Suprapubic skin (tissue), 4 donors: ENCODE measurements around the gene PLXNB1. TPM values are rescaled to one million over a fixed set of nuclear protein-coding genes. Genes with fewer than 3 reads are reported as not detected.

ENCODE experiments used
- DNase-seq, 2 donors: peaks; one replicate each; pipeline ENCODE4 v3.0.0-alpha.2; 2019; ENCODE audit warnings: low spot score in 2 of 2
- H3K27ac ChIP-seq: fragments of 200-600 bp; sonication (generic); one replicate; pipeline ENCODE4 v1.5.1; 2019
- H3K27me3 ChIP-seq: fragments of 200-600 bp; sonication (generic); one replicate; pipeline ENCODE4 v1.5.1; 2019
- H3K36me3 ChIP-seq: fragments of 200-600 bp; sonication (generic); one replicate; pipeline ENCODE4 v1.5.1; 2019
- H3K4me1 ChIP-seq: fragments of 200-600 bp; sonication (generic); one replicate; pipeline ENCODE4 v1.5.1; 2019
- H3K4me3 ChIP-seq: fragments of 200-600 bp; sonication (generic); one replicate; pipeline ENCODE4 v1.5.1; 2019; ENCODE audit warnings: mild to moderate bottlenecking
- H3K9me3 ChIP-seq: fragments of 200-600 bp; sonication (generic); one replicate; pipeline ENCODE4 v1.5.1; 2019
- EP300 ChIP-seq: sonication (generic); formaldehyde crosslinking; IDR thresholded peaks from one replicate; pipeline ENCODE4 v1.6.1; 2017; ENCODE audit warnings: antibody characterized with exemption
- POLR2A ChIP-seq, 2 donors: fragments of 450-650 bp; IDR thresholded peaks; one replicate each; pipeline ENCODE4 v1.6.1; 2017; ENCODE audit warnings: antibody characterized with exemption in 2 of 2, mild to moderate bottlenecking in 2 of 2, moderate library complexity in 2 of 2
- POLR2AphosphoS5 ChIP-seq, 3 donors: sonication (generic); formaldehyde crosslinking; IDR thresholded peaks; one replicate each; pipeline ENCODE4 v1.6.1; 2017; ENCODE audit warnings: antibody characterized with exemption in 3 of 3
- WGBS: methylation state at CpG from one replicate; pipeline ENCODE4 v1.1.5; 2018; 5-methylcytosine and 5-hydroxymethylcytosine counted together
- total RNA-seq, 4 donors: library from RNA; depleted of rRNA; stranded (reverse); fragments of >200 nt; gene quantifications; one replicate each; pipeline ENCODE4 v1.1.0, GENCODE V29; 2016
- TF ChIP-seq, protein P1 (sequence below), 2 donors: fragments of 200-600 bp in 1 of 2; fragments of 450-650 bp in 1 of 2; sonication (generic) in 1 of 2; IDR thresholded peaks; one replicate each; pipeline ENCODE4 v1.5.1; 2016 to 2019; ENCODE audit warnings: antibody characterized with exemption in 2 of 2, mild to moderate bottlenecking in 1 of 2, moderate library complexity in 1 of 2

The PLXNB1 gene
- total RNA-seq, 4 donors from 2014 or later: 188 to 384 (median 220) TPM

DNA sequence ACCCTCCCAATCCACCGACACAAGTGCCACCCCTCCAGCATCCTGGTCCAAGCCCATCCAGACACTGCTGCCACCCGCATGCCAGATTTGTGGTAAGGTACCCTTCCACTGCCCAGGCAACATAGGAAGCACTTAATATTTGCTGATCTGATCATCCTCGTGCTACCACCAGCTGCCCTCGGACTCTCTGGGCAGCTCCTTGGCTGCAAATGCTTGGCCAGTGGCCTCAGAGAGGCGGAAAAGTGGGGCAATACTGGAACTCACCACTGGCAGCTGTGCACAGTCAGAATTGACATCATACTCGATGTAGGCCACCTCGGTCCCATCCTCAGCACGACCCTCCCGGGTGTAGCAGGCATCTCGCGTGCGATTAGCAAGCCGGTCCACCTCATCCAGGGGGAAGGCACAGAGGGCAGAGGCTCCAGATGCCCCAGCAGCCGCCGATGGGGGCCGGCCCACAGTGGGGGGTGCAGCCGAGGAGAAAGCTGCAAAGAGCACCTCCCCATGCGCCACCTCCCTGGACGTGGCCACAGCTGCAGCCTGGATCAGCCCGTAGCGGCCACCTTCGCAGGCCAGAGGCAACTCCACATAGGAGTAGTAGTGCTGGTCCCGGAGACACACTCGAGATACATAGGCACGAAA lies 6.5 kb downstream of the PLXNB1 start:
- Histone ChIP-seq H3K27me3 (no peaks in the 10 kb centered on the region), H3K4me3 (no peak overlapping the region), H3K9me3 (no peaks in the 10 kb centered on the region), H3K36me3 (peaks cover 52% of the 10 kb centered on the region), H3K4me1 (peaks cover 66% of the 10 kb centered on the region), H3K27ac (no peak overlapping the region)
- WGBS: 88% methylated on average over 10 of the region's 25 CpGs
- TF ChIP-seq, protein P1, sequence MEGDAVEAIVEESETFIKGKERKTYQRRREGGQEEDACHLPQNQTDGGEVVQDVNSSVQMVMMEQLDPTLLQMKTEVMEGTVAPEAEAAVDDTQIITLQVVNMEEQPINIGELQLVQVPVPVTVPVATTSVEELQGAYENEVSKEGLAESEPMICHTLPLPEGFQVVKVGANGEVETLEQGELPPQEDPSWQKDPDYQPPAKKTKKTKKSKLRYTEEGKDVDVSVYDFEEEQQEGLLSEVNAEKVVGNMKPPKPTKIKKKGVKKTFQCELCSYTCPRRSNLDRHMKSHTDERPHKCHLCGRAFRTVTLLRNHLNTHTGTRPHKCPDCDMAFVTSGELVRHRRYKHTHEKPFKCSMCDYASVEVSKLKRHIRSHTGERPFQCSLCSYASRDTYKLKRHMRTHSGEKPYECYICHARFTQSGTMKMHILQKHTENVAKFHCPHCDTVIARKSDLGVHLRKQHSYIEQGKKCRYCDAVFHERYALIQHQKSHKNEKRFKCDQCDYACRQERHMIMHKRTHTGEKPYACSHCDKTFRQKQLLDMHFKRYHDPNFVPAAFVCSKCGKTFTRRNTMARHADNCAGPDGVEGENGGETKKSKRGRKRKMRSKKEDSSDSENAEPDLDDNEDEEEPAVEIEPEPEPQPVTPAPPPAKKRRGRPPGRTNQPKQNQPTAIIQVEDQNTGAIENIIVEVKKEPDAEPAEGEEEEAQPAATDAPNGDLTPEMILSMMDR (IDR thresholded peaks at IDR 0.05): no peak
- TF ChIP-seq POLR2AphosphoS5 (IDR thresholded peaks at IDR 0.05): no peak
- no peak for TF ChIP-seq POLR2A (IDR thresholded peaks at IDR 0.05)
- no peak for TF ChIP-seq EP300
- DNase-seq: no peak

DNA sequence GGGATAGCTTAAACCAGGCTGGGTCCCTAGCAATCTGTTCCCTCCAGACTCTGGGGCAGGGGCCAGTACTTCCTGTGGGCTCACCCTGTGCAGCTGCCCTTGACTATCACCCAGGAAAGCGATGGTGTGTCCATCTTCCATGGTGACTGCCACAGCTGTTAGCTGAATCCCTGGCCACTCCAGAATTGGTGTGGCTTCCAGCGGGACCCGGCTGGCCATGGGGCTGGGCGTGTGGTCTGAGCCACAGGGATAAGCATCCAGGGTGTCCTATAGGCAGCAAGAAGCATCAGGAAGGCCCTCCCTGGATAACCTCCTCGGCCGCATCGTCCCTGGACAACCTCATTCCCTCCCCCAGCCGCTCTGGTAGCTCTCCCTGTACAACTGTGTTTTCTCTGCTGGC lies 7.2 kb downstream of the PLXNB1 start:
- peaks cover 60% of the 10 kb centered on the region for H3K4me1 ChIP-seq

GRCh38 chr3:48422272-48422671 lies 7.6 kb downstream of the PLXNB1 start:
- Histone ChIP-seq H3K27ac (no peak overlapping the region), H3K4me3 (no peak overlapping the region), H3K9me3 (no peaks in the 10 kb centered on the region), H3K27me3 (no peaks in the 10 kb centered on the region), H3K36me3 (peaks cover 63% of the 10 kb centered on the region), H3K4me1 (peaks cover 56% of the 10 kb centered on the region)
- TF ChIP-seq, protein P1 (IDR thresholded peaks at IDR 0.05): no peak
- no peak for TF ChIP-seq POLR2A (IDR thresholded peaks at IDR 0.05)
- no peak for TF ChIP-seq POLR2AphosphoS5 (IDR thresholded peaks at IDR 0.05)
- TF ChIP-seq EP300: no peak
- no peak for DNase-seq
- WGBS: 80% methylated on average over 2 of the region's 3 CpGs

More for the DNA sequence above, 7.2 kb downstream of the PLXNB1 start:
- 79% methylated on average over 7 of the region's 8 CpGs for WGBS
- no peaks in the 10 kb centered on the region for H3K27me3 ChIP-seq
- no peaks in the 10 kb centered on the region for H3K9me3 ChIP-seq
- no peak overlapping the region for H3K27ac ChIP-seq
- TF ChIP-seq POLR2A (IDR thresholded peaks at IDR 0.05) (no peak), EP300 (no peak), POLR2AphosphoS5 (IDR thresholded peaks at IDR 0.05) (no peak)
- TF ChIP-seq, protein P1 (IDR thresholded peaks at IDR 0.05): no peak
- H3K36me3 ChIP-seq: peaks cover 59% of the 10 kb centered on the region
- no peak for DNase-seq
- H3K4me3 ChIP-seq: no peak overlapping the region

DNA sequence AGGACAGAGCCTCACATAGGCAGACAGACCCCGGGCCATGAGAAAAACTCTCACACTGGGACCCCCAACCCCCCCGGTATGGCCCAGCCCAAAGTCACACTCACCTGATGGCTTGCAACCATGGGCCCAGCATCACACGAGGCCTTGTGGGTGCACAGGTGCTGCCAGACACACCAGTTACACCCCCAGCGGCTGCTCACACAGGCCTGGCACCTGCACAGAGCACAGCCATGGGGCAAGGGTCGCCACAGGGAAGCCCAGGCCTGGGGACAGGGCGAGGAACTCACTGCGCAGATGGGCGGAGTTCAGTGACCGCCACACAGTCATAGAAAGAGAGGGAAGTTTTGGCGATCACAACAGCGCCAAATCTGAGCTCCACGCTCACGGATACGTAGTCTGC lies 9.3 kb downstream of the PLXNB1 start:
- peaks cover 80% of the 10 kb centered on the region for H3K36me3 ChIP-seq
- TF ChIP-seq, protein P1 (IDR thresholded peaks at IDR 0.05): no peak
- TF ChIP-seq POLR2A (IDR thresholded peaks at IDR 0.05) (no peak), EP300 (no peak), POLR2AphosphoS5 (IDR thresholded peaks at IDR 0.05) (no peak)
- DNase-seq: no peak
- 85% methylated on average over 13 of the region's 14 CpGs for WGBS
- H3K27ac ChIP-seq: no peak overlapping the region
- peaks cover 38% of the 10 kb centered on the region for H3K4me1 ChIP-seq
- H3K27me3 ChIP-seq: no peaks in the 10 kb centered on the region
- no peaks in the 10 kb centered on the region for H3K9me3 ChIP-seq
- H3K4me3 ChIP-seq: no peak overlapping the region

- H3K4me3 ChIP-seq: no peak overlapping the region
- peaks cover 90% of the 10 kb centered on the region for H3K36me3 ChIP-seq
- H3K27ac ChIP-seq: no peak overlapping the region
- no peaks in the 10 kb centered on the region for H3K27me3 ChIP-seq
- TF ChIP-seq POLR2AphosphoS5 (IDR thresholded peaks at IDR 0.05) (no peak), POLR2A (IDR thresholded peaks at IDR 0.05) (no peak), EP300 (no peak)
- TF ChIP-seq, protein P1 (IDR thresholded peaks at IDR 0.05): no peak
- DNase-seq: no peak
- WGBS: 89% methylated on average over 16 of the region's 17 CpGs
- peaks cover 29% of the 10 kb centered on the region for H3K4me1 ChIP-seq
- no peaks in the 10 kb centered on the region for H3K9me3 ChIP-seq
Observed at GRCh38 chr3:48419597-48419996, 10.3 kb downstream of the PLXNB1 start.
